Upper lobe of right lung (tissue), 1 donor: ENCODE data around the gene AGBL1. TPM values are rescaled to one million over a fixed set of nuclear protein-coding genes. Genes with fewer than 3 reads are reported as not detected.

Experiments used
- ATAC-seq: fragments of 200-7000 bp; cut with Tn5 transposase; one replicate; pipeline ENCODE4 v1.9.1; 2020; ENCODE audit warnings: mild to moderate bottlenecking, moderate library complexity
- DNase-seq: peaks from one replicate; pipeline ENCODE4 v3.0.0-alpha.2; 2020
- H3K27ac ChIP-seq: fragments of 200-600 bp; one replicate; pipeline ENCODE4 v1.8.0; 2022
- H3K27me3 ChIP-seq: fragments of 200-600 bp; one replicate; pipeline ENCODE4 v1.8.0; 2022; ENCODE audit warnings: mild to moderate bottlenecking
- H3K36me3 ChIP-seq: fragments of 200-600 bp; one replicate; pipeline ENCODE4 v1.8.0; 2022
- H3K4me1 ChIP-seq: fragments of 200-600 bp; one replicate; pipeline ENCODE4 v1.8.0; 2022
- H3K4me3 ChIP-seq: fragments of 200-600 bp; one replicate; pipeline ENCODE4 v1.8.0; 2022; ENCODE audit warnings: mild to moderate bottlenecking
- H3K9me3 ChIP-seq: fragments of 200-600 bp; one replicate; pipeline ENCODE4 v1.8.0; 2022
- intact Hi-C: fragments of 100-400 bp; cut with DNase I; formaldehyde crosslinking; loops from one replicate; pipeline ENCODE4 v1.11.0; 2022
- total RNA-seq: library from RNA; stranded (reverse); fragmentation: NEBNext Ultra II Directional; extraction: Animal tissue kit (Norgen Biotek cat#: 25700); gene quantifications from one replicate; pipeline ENCODE4 v1.2.1, GENCODE V29; 2021
- TF ChIP-seq, protein P1 (sequence below): fragments of 200-600 bp; IDR thresholded peaks from one replicate; pipeline ENCODE4 v1.8.0; 2022; ENCODE audit warnings: antibody characterized with exemption
- donor health status: DM: no; HTN: yes; CAD: no; lungs with severe emphysema.

AGBL1 gene
- total RNA-seq, 1 donor from 2014 or later: 6.5 TPM

DNA sequence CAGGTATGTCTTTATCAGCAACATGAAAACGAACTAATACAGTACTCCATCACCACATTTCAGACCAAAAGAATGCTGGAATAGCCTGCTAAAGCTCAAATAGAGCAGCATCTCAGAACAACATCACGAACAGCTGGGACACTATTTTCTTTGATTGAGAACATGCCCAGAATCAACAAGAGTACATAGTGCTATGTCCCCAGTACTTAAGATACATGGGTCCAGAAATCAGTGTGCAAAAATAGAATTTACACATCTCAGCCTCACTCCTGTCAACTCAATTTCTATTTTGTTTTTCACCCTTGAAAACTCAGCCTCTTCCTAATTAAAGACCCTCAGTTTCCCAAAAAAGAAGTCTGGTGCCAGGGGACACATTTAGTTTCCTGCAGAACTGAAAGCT is 753.9 kb downstream of the AGBL1 start:
- ATAC-seq (no peak), DNase-seq (no peak)
- no peaks in the 10 kb centered on the region for H3K27me3 ChIP-seq
- H3K4me3 ChIP-seq: no peak overlapping the region
- no peaks in the 10 kb centered on the region for H3K9me3 ChIP-seq
- H3K4me1 ChIP-seq: no peaks in the 10 kb centered on the region
- no peaks in the 10 kb centered on the region for H3K36me3 ChIP-seq
- no peak overlapping the region for H3K27ac ChIP-seq
- intact Hi-C loops: no loop called here
- TF ChIP-seq, protein P1, sequence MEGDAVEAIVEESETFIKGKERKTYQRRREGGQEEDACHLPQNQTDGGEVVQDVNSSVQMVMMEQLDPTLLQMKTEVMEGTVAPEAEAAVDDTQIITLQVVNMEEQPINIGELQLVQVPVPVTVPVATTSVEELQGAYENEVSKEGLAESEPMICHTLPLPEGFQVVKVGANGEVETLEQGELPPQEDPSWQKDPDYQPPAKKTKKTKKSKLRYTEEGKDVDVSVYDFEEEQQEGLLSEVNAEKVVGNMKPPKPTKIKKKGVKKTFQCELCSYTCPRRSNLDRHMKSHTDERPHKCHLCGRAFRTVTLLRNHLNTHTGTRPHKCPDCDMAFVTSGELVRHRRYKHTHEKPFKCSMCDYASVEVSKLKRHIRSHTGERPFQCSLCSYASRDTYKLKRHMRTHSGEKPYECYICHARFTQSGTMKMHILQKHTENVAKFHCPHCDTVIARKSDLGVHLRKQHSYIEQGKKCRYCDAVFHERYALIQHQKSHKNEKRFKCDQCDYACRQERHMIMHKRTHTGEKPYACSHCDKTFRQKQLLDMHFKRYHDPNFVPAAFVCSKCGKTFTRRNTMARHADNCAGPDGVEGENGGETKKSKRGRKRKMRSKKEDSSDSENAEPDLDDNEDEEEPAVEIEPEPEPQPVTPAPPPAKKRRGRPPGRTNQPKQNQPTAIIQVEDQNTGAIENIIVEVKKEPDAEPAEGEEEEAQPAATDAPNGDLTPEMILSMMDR: no peak

DNA sequence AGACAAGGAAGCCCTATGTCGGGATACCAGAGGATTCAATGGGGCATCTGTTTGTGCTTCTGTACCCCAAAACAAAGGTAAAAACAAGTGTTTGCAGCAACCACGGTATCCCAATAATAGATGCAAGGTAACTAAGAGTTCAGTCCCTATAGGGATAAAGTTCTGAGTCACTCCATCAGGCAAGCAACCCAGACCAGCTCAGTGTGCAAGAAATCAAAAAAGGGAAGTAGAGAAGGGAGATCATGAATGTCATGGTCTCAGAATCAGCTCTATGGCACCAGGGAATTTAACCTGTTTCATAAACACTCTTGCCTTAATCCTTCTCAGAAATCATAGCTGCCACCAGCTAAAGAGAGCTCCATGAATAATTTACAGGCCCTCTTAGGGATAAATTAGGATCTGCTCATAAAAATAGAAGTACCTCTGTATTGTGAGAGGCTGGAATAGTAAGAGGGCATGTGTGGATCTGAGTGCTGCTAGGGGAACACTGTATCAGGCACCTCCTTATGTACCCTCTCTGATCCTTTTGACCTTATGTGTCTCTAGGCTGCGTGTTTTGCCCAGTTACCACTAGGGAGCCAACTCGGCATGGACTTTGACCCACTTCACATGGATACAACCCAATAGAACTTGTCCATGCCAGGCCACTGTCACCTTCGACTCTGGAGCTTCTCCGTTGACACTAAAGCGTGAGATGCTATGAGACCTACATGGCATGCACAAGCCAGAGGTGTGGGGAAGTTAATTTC is 754.6 kb downstream of the AGBL1 start:
- no peaks in the 10 kb centered on the region for H3K4me1 ChIP-seq
- no peaks in the 10 kb centered on the region for H3K9me3 ChIP-seq
- DNase-seq (no peak), ATAC-seq (no peak)
- no peak overlapping the region for H3K27ac ChIP-seq
- H3K4me3 ChIP-seq: no peak overlapping the region
- intact Hi-C loops: no loop called here
- no peaks in the 10 kb centered on the region for H3K36me3 ChIP-seq
- no peaks in the 10 kb centered on the region for H3K27me3 ChIP-seq
- TF ChIP-seq, protein P1: no peak

DNA sequence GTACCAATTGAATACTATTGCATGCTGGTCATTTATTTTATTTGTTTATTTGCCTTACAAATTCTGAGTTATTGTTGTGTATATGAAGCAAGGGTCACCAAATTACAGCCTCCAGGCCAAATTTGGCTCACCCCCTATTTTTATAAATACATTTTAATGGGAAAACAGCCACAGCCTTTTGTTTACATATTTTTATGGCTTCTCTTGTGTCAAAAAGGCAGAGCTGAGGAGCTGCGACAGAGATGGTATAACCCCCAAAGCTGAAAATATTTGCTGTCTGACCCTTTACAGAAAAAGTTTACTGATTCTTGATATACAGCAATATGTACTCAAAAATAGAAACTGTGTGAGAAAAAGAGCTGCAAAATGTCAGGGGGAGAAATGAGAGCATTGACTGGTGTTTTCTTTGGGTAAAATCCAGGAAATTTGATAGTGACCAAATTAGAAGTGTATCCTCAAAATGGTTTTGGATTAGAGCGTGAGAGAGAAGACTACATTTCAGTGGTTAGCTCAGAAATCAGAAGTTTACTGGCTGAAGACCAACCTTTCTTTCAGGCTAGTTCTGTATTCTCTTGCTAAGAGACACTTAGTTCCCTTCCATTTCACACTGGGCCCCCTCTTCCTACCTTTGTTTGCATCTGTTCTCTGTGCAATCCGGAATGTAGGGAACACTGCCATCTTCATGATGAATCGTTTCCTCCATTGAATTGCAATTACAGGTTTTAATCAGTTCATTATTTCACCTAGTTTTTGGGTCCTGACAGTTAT is 757.8 kb downstream of the AGBL1 start:
- intact Hi-C loops: no loop called here
- Histone ChIP-seq H3K36me3 (no peaks in the 10 kb centered on the region), H3K27me3 (no peaks in the 10 kb centered on the region), H3K27ac (no peak overlapping the region), H3K4me3 (no peak overlapping the region), H3K9me3 (no peaks in the 10 kb centered on the region), H3K4me1 (no peaks in the 10 kb centered on the region)
- DNase-seq: no peak
- TF ChIP-seq, protein P1: no peak
- no peak for ATAC-seq

DNA sequence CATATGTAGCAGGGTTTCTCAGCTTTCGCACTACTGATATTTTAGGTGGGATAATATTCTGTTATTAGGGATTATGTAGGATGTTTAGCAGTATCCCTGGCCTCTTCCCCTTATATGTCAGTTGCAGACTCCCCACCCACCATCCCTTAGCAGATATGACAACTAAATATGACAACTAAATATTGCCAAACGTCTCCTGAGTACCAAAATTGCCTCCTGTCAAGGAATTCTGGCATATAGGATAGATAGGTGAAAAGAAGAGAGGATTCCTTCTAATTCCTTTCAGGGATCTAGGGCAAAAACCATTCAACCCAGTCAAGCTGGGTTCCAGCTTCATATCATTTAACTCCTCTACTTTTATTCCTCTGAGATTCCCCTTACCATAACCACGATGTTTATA is 759.8 kb downstream of the AGBL1 start:
- TF ChIP-seq, protein P1: no peak
- no peaks in the 10 kb centered on the region for H3K4me1 ChIP-seq
- ATAC-seq (no peak), DNase-seq (no peak)
- H3K4me3 ChIP-seq: no peak overlapping the region
- H3K27ac ChIP-seq: no peak overlapping the region
- H3K36me3 ChIP-seq: no peaks in the 10 kb centered on the region
- no peaks in the 10 kb centered on the region for H3K9me3 ChIP-seq
- intact Hi-C loops: no loop called here
- H3K27me3 ChIP-seq: no peaks in the 10 kb centered on the region

DNA sequence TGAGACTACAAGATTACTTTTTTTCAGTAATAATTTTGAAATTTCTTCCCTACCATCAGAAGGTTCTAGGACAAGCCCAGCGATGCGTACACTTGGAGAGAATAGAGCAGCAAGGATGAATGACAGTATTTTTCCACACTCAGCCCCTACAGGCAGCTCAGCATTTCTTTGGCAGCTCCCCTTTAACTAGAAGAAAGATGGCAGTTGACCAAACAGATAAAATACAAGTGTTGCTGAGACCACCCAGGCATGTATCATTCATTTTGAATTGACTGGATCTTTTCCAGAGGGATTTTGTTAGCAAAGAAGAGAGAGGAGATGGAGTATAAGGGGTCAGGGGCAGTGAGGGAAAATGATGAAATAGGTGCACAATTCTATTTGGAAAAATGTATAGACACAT is 761.3 kb downstream of the AGBL1 start:
- Histone ChIP-seq H3K4me1 (no peaks in the 10 kb centered on the region), H3K27me3 (no peaks in the 10 kb centered on the region), H3K27ac (no peak overlapping the region), H3K9me3 (no peaks in the 10 kb centered on the region), H3K36me3 (no peaks in the 10 kb centered on the region), H3K4me3 (no peak overlapping the region)
- intact Hi-C loops: no loop called here
- TF ChIP-seq, protein P1: no peak
- no peak for ATAC-seq
- DNase-seq: no peak
